SK-N-SH treated with all-trans-retinoic acid at 6 μM for 48 hours (cell line): Measurements from ENCODE around the gene ALDH3A1.

Experiments used
- RARB ChIP-seq: fragments of 250-450 bp; sonication (Bioruptor Pico); IDR thresholded peaks from 2 replicates; pipeline ENCODE4 v1.8.0; 2021; ENCODE audit warnings: mild to moderate bottlenecking, moderate library complexity
- ZFP3 ChIP-seq: fragments of 250-450 bp; sonication (Bioruptor Pico); IDR thresholded peaks from 2 replicates; pipeline ENCODE4 v1.5.0; 2020; ENCODE audit warnings: mild to moderate bottlenecking, moderate library complexity
- ZNF565 ChIP-seq: fragments of 450-650 bp; formaldehyde crosslinking; conservative IDR thresholded peaks from 2 replicates; pipeline ENCODE4 v1.5.0; 2020; ENCODE audit warnings: low read depth, mild to moderate bottlenecking, moderate library complexity
- TF ChIP-seq, protein P1 (sequence below): fragments of 250-450 bp; sonication (Bioruptor Pico); IDR thresholded peaks from 2 replicates; pipeline ENCODE4 v1.8.0; 2020; ENCODE audit warnings: mild to moderate bottlenecking, moderate library complexity, borderline replicate concordance

- TF ChIP-seq RARB (CRISPR knock-in tag) (no peak), ZFP3 (CRISPR knock-in tag) (no peak), ZNF565 (no peak)
- TF ChIP-seq, protein P1, sequence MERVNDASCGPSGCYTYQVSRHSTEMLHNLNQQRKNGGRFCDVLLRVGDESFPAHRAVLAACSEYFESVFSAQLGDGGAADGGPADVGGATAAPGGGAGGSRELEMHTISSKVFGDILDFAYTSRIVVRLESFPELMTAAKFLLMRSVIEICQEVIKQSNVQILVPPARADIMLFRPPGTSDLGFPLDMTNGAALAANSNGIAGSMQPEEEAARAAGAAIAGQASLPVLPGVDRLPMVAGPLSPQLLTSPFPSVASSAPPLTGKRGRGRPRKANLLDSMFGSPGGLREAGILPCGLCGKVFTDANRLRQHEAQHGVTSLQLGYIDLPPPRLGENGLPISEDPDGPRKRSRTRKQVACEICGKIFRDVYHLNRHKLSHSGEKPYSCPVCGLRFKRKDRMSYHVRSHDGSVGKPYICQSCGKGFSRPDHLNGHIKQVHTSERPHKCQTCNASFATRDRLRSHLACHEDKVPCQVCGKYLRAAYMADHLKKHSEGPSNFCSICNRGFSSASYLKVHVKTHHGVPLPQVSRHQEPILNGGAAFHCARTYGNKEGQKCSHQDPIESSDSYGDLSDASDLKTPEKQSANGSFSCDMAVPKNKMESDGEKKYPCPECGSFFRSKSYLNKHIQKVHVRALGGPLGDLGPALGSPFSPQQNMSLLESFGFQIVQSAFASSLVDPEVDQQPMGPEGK (CRISPR knock-in tag), result no peak
These were observed 31.7 kb downstream of the ALDH3A1 start, which contains the start of gene SLC47A2 for GRCh38 chr17:19716108-19717030.
